EH (cell line): Measurements from ENCODE around the gene VSTM2B.

Source experiments
- DNase-seq: peaks from one replicate; pipeline ENCODE4 v3.0.0-alpha.2; 2015; ENCODE audit warnings: low read depth

The VSTM2B gene

GRCh38 chr19:29566496-29567054, 40.8 kb downstream of the VSTM2B start:
- no peak for DNase-seq

- no peak for DNase-seq
Observed at GRCh38 chr19:29567366-29567915, 41.6 kb downstream of the VSTM2B start.

GRCh38 chr19:29568036-29569025, 42.5 kb downstream of the VSTM2B start:
- no peak for DNase-seq

GRCh38 chr19:29569038-29569911, 43.5 kb downstream of the VSTM2B start:
- no peak for DNase-seq

GRCh38 chr19:29571181-29571580, 45.4 kb downstream of the VSTM2B start:
- no peak for DNase-seq

- no peak for DNase-seq
Observed at GRCh38 chr19:29573486-29573885, 47.7 kb downstream of the VSTM2B start.

- no peak for DNase-seq
Observed at GRCh38 chr19:29574510-29574909, 48.7 kb downstream of the VSTM2B start.

GRCh38 chr19:29576046-29576606, 50.3 kb downstream of the VSTM2B start:
- no peak for DNase-seq

- DNase-seq, result peak; percentile 10
Observed at GRCh38 chr19:29576761-29577648, 51.2 kb downstream of the VSTM2B start.

GRCh38 chr19:29577649-29577963, 51.8 kb downstream of the VSTM2B start:
- DNase-seq, result no peak

- no peak for DNase-seq
Observed at GRCh38 chr19:29578349-29578748, 52.6 kb downstream of the VSTM2B start.

- no peak for DNase-seq
Observed at GRCh38 chr19:29579308-29579910, 53.6 kb downstream of the VSTM2B start.

GRCh38 chr19:29581398-29581797, 55.6 kb downstream of the VSTM2B start:
- DNase-seq, result no peak

- peak; percentile 40 for DNase-seq
Observed at GRCh38 chr19:29583196-29583999, 57.6 kb downstream of the VSTM2B start.

- DNase-seq, result peak; percentile 25
Observed at GRCh38 chr19:29586401-29586800, 60.6 kb downstream of the VSTM2B start.

GRCh38 chr19:29587059-29587458, 61.3 kb downstream of the VSTM2B start:
- DNase-seq, result no peak

GRCh38 chr19:29587518-29587986, 61.8 kb downstream of the VSTM2B start:
- DNase-seq, result peak; percentile 82

- no peak for DNase-seq
Observed at GRCh38 chr19:29588095-29588494, 62.3 kb downstream of the VSTM2B start.

GRCh38 chr19:29590278-29590677, 64.5 kb downstream of the VSTM2B start:
- DNase-seq, result no peak
